SK-N-SH (cell line): ENCODE measurements around the gene PES1. TPM values are rescaled to one million over a fixed set of nuclear protein-coding genes. Genes with fewer than 3 reads are reported as not detected.
"Not testable (repeated sequence)": the region's sequence is repeated elsewhere in the genome, so short reads cannot be mapped to it uniquely, and the experiment has no call there.

Source experiments
- CTCF ChIA-PET: fragments of 300-600, 350-600 bp; formaldehyde crosslinking; extraction: SDS; loops from one replicate; lab custom pipeline; 2021; lab: Yijun Ruan, JAX
- POLR2A ChIA-PET: fragments of 350-600 bp; sonication (Branson Sonifier 250); formaldehyde crosslinking; extraction: SDS; loops from one replicate; lab custom pipeline; 2020; ENCODE audit warnings: antibody characterized with exemption, inconsistent platforms; lab: Yijun Ruan, JAX
- DNase-seq: peaks from one replicate; pipeline ENCODE4 v3.0.0; 2012
- H2AFZ ChIP-seq: fragments of 200-600 bp; sonication (generic); 2 replicates; pipeline ENCODE4 v1.8.1; 2016; ENCODE audit warnings: antibody characterized with exemption, mild to moderate bottlenecking, low read depth
- H3F3A ChIP-seq: fragments of 200-600 bp; sonication (generic); replicated peaks from 2 replicates; pipeline ENCODE3; 2016; ENCODE audit warnings: antibody characterized with exemption, mild to moderate bottlenecking; ENCODE audit not compliant: insufficient read depth
- H3K27ac ChIP-seq, 2 experiments: fragments of 200-500 bp in 1 of 2; fragments of 200-600 bp in 1 of 2; sonication (Bioruptor generic) in 1 of 2; sonication (generic), shearing (Covaris generic) in 1 of 2; 2 replicates each; pipeline versions ENCODE4 v1.5.1 to v1.6.1; 2014 to 2016; ENCODE audit warnings: low read depth in 2 of 2, inconsistent platforms in 1 of 2, low read length in 1 of 2, mild to moderate bottlenecking in 1 of 2, mixed read lengths in 1 of 2
- H3K27me3 ChIP-seq: fragments of 200-600 bp; sonication (generic), shearing (Covaris generic); 2 replicates; pipeline ENCODE4 v1.6.1; 2016; ENCODE audit warnings: mixed run types; ENCODE audit not compliant: insufficient read depth
- H3K36me3 ChIP-seq, 2 experiments: fragments of 200-500 bp in 1 of 2; fragments of 200-600 bp in 1 of 2; sonication (Bioruptor generic) in 1 of 2; sonication (generic) in 1 of 2; replicated peaks in 1 of 2; 2 replicates each; pipeline versions ENCODE3 to v1.5.1; 2014 to 2016; ENCODE audit warnings: low read length in 1 of 2, mild to moderate bottlenecking in 1 of 2; ENCODE audit not compliant: insufficient read depth in 2 of 2, control insufficient read depth in 1 of 2
- H3K4me1 ChIP-seq, 2 experiments: fragments of 200-500 bp in 1 of 2; fragments of 200-600 bp in 1 of 2; sonication (Bioruptor generic) in 1 of 2; sonication (generic), shearing (Covaris generic) in 1 of 2; 2 replicates each; pipeline versions ENCODE4 v1.5.1 to v1.6.1; 2014 to 2016; ENCODE audit warnings: low read depth in 1 of 2, low read length in 1 of 2, mixed run types in 1 of 2; ENCODE audit not compliant: insufficient read depth in 2 of 2, control insufficient read depth in 1 of 2
- H3K4me2 ChIP-seq: fragments of 200-600 bp; sonication (generic), shearing (Covaris generic); 2 replicates; pipeline ENCODE4 v1.6.1; 2017; ENCODE audit warnings: mixed run types
- H3K4me3 ChIP-seq, 2 experiments: fragments of 200-500 bp in 1 of 2; fragments of 200-600 bp in 1 of 2; sonication (Bioruptor generic) in 1 of 2; sonication (generic), shearing (Covaris generic) in 1 of 2; 2 replicates each; pipeline versions ENCODE4 v1.5.1 to v1.8.1; 2014 to 2016; ENCODE audit warnings: low read depth in 2 of 2, inconsistent platforms in 1 of 2, low read length in 1 of 2, mild to moderate bottlenecking in 1 of 2, mixed read lengths in 1 of 2, moderate library complexity in 1 of 2
- H3K79me2 ChIP-seq: fragments of 200-600 bp; sonication (generic); 2 replicates; pipeline ENCODE4 v1.8.1; 2017; ENCODE audit warnings: mild to moderate bottlenecking; ENCODE audit not compliant: insufficient read depth
- H3K9ac ChIP-seq: fragments of 200-600 bp; sonication (generic); 2 replicates; pipeline ENCODE4 v1.6.1; 2017; ENCODE audit warnings: mixed run types
- H3K9me2 ChIP-seq: fragments of 200-600 bp; sonication (generic); 2 replicates; pipeline ENCODE4 v1.6.1; 2017; ENCODE audit warnings: mixed run types
- H3K9me3 ChIP-seq: fragments of 200-600 bp; sonication (generic); 2 replicates; pipeline ENCODE4 v1.6.1; 2017; ENCODE audit warnings: mixed run types, mild to moderate bottlenecking, moderate library complexity
- H4K20me1 ChIP-seq: fragments of 200-600 bp; sonication (generic); 2 replicates; pipeline ENCODE4 v1.6.1; 2017; ENCODE audit warnings: mild to moderate bottlenecking, mixed run types; ENCODE audit not compliant: insufficient read depth
- CTCF ChIP-seq: fragments of 200-600 bp; sonication (generic); IDR thresholded peaks from 2 replicates; pipeline ENCODE4 v1.6.1; 2017; ENCODE audit warnings: antibody characterized with exemption, mild to moderate bottlenecking, moderate library complexity
- EZH2phosphoT487 ChIP-seq: fragments of 200-600 bp; sonication (generic); IDR thresholded peaks from 2 replicates; pipeline ENCODE4 v1.6.1; 2017; ENCODE audit warnings: low read depth, mixed run types, mild to moderate bottlenecking, antibody characterized with exemption, moderate library complexity, borderline replicate concordance
- FOXJ3 ChIP-seq: sonication (generic); formaldehyde crosslinking; IDR thresholded peaks from 2 replicates; pipeline ENCODE4 v1.5.1; 2020; ENCODE audit warnings: mild to moderate bottlenecking, missing genetic modification reagents
- FOXM1 ChIP-seq: IDR thresholded peaks from 2 replicates; pipeline ENCODE4 v1.4.0; 2012; ENCODE audit warnings: low read depth, mild to moderate bottlenecking
- IRF3 ChIP-seq: fragments of 150-350 bp; IDR thresholded peaks from 2 replicates; pipeline ENCODE4 v1.6.1; 2016; ENCODE audit warnings: mild to moderate bottlenecking, low read depth, low read length
- JUND ChIP-seq: IDR thresholded peaks from 2 replicates; pipeline ENCODE4 v1.4.0; 2012
- NRF1 ChIP-seq: IDR thresholded peaks from 2 replicates; pipeline ENCODE4 v1.6.1; 2012; ENCODE audit warnings: low read depth, mild to moderate bottlenecking, low read length
- POLR2AphosphoS5 ChIP-seq: IDR thresholded peaks from 2 replicates; pipeline ENCODE4 v1.6.1; 2012; ENCODE audit warnings: low read depth, low read length
- RFX5 ChIP-seq: IDR thresholded peaks from 2 replicates; pipeline ENCODE4 v1.6.1; 2012; ENCODE audit warnings: mild to moderate bottlenecking, improper control_type of control experiment, low read length
- SIN3A ChIP-seq: IDR thresholded peaks from 2 replicates; pipeline ENCODE4 v1.6.1; 2012; ENCODE audit warnings: low read depth, mild to moderate bottlenecking, low read length, moderate library complexity, borderline replicate concordance
- TAF1 ChIP-seq: IDR thresholded peaks from 2 replicates; pipeline ENCODE4 v1.6.1; 2012; ENCODE audit warnings: low read depth, mild to moderate bottlenecking, low read length, moderate library complexity, borderline replicate concordance
- USF1 ChIP-seq: IDR thresholded peaks from 2 replicates; pipeline ENCODE4 v1.4.0; 2012; ENCODE audit warnings: low read depth, borderline replicate concordance
- WGBS: methylation state at CpG from one replicate; pipeline ENCODE4 v1.1.6; 2017; ENCODE audit warnings: low lambda C conversion rate; 5-methylcytosine and 5-hydroxymethylcytosine counted together
- polyA plus RNA-seq, 3 experiments: library from polyadenylated mRNA; depleted of rRNA; stranded (reverse); fragments of >200 nt; gene quantifications; 2 replicates each; pipeline ENCODE4 v1.2.3, GENCODE V29; 2012
- TF ChIP-seq, protein P1 (sequence below): IDR thresholded peaks from 2 replicates; pipeline ENCODE4 v1.4.0; 2012; ENCODE audit warnings: low read depth, borderline replicate concordance
- TF ChIP-seq, protein P2 (sequence below): IDR thresholded peaks from 2 replicates; pipeline ENCODE4; 2012

The PES1 gene
- polyA plus RNA-seq, 1 of the 3 experiments (the other 2 are of a cell fraction), result 109 TPM

- POLR2A ChIA-PET, result not testable (repeated sequence)
These were observed 31.0 kb downstream of the PES1 start for GRCh38 chr22:30560643-30561202.

GRCh38 chr22:30559889-30560288, 31.8 kb downstream of the PES1 start:
- Histone ChIP-seq H3K4me3 (no peak overlapping the region), H3K4me1 (peaks cover 0 to 11% of the 10 kb centered on the region in 2 experiments; a peak in 1 of 4 replicates), H3F3A (no peaks in the 10 kb centered on the region), H3K9ac (no peak overlapping the region), H3K27me3 (no peaks in the 10 kb centered on the region), H4K20me1 (no peaks in the 10 kb centered on the region), H3K4me2 (no peak overlapping the region), H3K36me3 (no peaks in the 10 kb centered on the region), H3K9me2 (no peaks in the 10 kb centered on the region), H3K27ac (no peak overlapping the region), H3K79me2 (no peaks in the 10 kb centered on the region), H3K9me3 (no peaks in the 10 kb centered on the region), H2AFZ (no peak overlapping the region)
- DNase-seq, result no peak
- 86% methylated on average over 6 of the region's 6 CpGs for WGBS
- ChIA-PET CTCF (no interaction called here), POLR2A (no interaction called here)
- TF ChIP-seq, protein P1, sequence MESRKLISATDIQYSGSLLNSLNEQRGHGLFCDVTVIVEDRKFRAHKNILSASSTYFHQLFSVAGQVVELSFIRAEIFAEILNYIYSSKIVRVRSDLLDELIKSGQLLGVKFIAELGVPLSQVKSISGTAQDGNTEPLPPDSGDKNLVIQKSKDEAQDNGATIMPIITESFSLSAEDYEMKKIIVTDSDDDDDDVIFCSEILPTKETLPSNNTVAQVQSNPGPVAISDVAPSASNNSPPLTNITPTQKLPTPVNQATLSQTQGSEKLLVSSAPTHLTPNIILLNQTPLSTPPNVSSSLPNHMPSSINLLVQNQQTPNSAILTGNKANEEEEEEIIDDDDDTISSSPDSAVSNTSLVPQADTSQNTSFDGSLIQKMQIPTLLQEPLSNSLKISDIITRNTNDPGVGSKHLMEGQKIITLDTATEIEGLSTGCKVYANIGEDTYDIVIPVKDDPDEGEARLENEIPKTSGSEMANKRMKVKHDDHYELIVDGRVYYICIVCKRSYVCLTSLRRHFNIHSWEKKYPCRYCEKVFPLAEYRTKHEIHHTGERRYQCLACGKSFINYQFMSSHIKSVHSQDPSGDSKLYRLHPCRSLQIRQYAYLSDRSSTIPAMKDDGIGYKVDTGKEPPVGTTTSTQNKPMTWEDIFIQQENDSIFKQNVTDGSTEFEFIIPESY, result no peak
- TF ChIP-seq FOXJ3 (no peak), RFX5 (no peak), IRF3 (no peak), TAF1 (no peak), JUND (no peak), EZH2phosphoT487 (no peak), USF1 (no peak), FOXM1 (no peak), NRF1 (no peak), SIN3A (no peak), POLR2AphosphoS5 (no peak)
- TF ChIP-seq, protein P2, sequence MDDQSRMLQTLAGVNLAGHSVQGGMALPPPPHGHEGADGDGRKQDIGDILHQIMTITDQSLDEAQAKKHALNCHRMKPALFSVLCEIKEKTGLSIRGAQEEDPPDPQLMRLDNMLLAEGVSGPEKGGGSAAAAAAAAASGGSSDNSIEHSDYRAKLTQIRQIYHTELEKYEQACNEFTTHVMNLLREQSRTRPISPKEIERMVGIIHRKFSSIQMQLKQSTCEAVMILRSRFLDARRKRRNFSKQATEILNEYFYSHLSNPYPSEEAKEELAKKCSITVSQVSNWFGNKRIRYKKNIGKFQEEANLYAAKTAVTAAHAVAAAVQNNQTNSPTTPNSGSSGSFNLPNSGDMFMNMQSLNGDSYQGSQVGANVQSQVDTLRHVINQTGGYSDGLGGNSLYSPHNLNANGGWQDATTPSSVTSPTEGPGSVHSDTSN, result no peak

More at GRCh38 chr22:30560643-30561202, 31.0 kb downstream of the PES1 start:
- H3K27me3 ChIP-seq, H3K36me3 ChIP-seq, H3K79me2 ChIP-seq, H3K9ac ChIP-seq, H2AFZ ChIP-seq, DNase-seq, CTCF ChIA-PET, H3K27ac ChIP-seq, H3K9me3 ChIP-seq, H3K9me2 ChIP-seq, H3K4me3 ChIP-seq, H4K20me1 ChIP-seq, H3F3A ChIP-seq, H3K4me2 ChIP-seq: not testable (repeated sequence)
- H3K4me1 ChIP-seq, result peaks cover 0 to 19% of the 10 kb centered on the region in 2 experiments; a peak in 1 of 4 replicates
- TF ChIP-seq CTCF, result peak; percentile 26; the same call in 1 of the 2 replicates
- TF ChIP-seq, protein P2, result peak; percentile 59
- 80% methylated on average over 9 of the region's 11 CpGs for WGBS
